ENCODE data around the gene CAPZA1. TPM values are rescaled to one million over a fixed set of nuclear protein-coding genes. Genes with fewer than 3 reads are reported as not detected.

Gene CAPZA1
- total and polyA plus RNA-seq, 2 donors (not counting 1 experiment from before 2014, with no cell fraction given), result 201 to 262 TPM

GRCh38 chr1:112589766-112590165 is 29.9 kb upstream of the CAPZA1 start:
- H3K9me3 ChIP-seq (ENCODE audit: control insufficient read depth, insufficient read depth, low read depth, low read length), result no peaks in the 10 kb centered on the region
- H3K9ac ChIP-seq (ENCODE audit: insufficient read depth, low read length), result no peak overlapping the region
- TF ChIP-seq CTCF (conservative IDR thresholded peaks at IDR 0.05 in 1 of 2, IDR thresholded peaks at IDR 0.05 in 1 of 2; ENCODE audit: low read depth in 1 of 2, low read length in 2 of 2) (no peak), EZH2 (IDR thresholded peaks at IDR 0.05; ENCODE audit: low read length, missing control alignments) (no peak)
- H3K4me3 ChIP-seq (replicated peaks in 1 of 4; ENCODE audit: control extremely low read depth in 1 of 4, insufficient read depth in 1 of 4, low read depth in 3 of 4, low read length in 4 of 4), result no peak overlapping the region
- H4K20me1 ChIP-seq (ENCODE audit: control insufficient read depth, extremely low read depth, insufficient read depth, low read length), result no peaks in the 10 kb centered on the region
- no peak overlapping the region for H3K4me2 ChIP-seq (ENCODE audit: extremely low read depth, insufficient read depth, low read length)
- H3K4me1 ChIP-seq (ENCODE audit: control insufficient read depth, extremely low read depth, insufficient read depth, low read length), result no peaks in the 10 kb centered on the region
- no peaks in the 10 kb centered on the region for H3K36me3 ChIP-seq (ENCODE audit: control insufficient read depth, insufficient read depth, low read length)
- H3K79me2 ChIP-seq (ENCODE audit: control insufficient read depth, insufficient read depth, low read length), result no peaks in the 10 kb centered on the region
- H3K27me3 ChIP-seq (ENCODE audit: control insufficient read depth, insufficient read depth, low read length), result no peaks in the 10 kb centered on the region
- H2AFZ ChIP-seq (ENCODE audit: low read length), result no peak overlapping the region
- DNase-seq (ENCODE audit: low read depth in 2 of 2), result no peak
- no peak overlapping the region for H3K27ac ChIP-seq (ENCODE audit: insufficient read depth, low read length)

- no peak overlapping the region for H3K4me3 ChIP-seq (replicated peaks in 1 of 4; ENCODE audit: control extremely low read depth in 1 of 4, insufficient read depth in 1 of 4, low read depth in 3 of 4, low read length in 4 of 4)
- no peaks in the 10 kb centered on the region for H3K79me2 ChIP-seq (ENCODE audit: control insufficient read depth, insufficient read depth, low read length)
- no peak overlapping the region for H2AFZ ChIP-seq (ENCODE audit: low read length)
- TF ChIP-seq EZH2 (IDR thresholded peaks at IDR 0.05; ENCODE audit: low read length, missing control alignments) (no peak), CTCF (conservative IDR thresholded peaks at IDR 0.05 in 1 of 2, IDR thresholded peaks at IDR 0.05 in 1 of 2; ENCODE audit: low read depth in 1 of 2, low read length in 2 of 2) (no peak)
- DNase-seq (ENCODE audit: low read depth in 2 of 2), result no peak
- H3K9me3 ChIP-seq (ENCODE audit: control insufficient read depth, insufficient read depth, low read depth, low read length), result no peaks in the 10 kb centered on the region
- H3K4me1 ChIP-seq (ENCODE audit: control insufficient read depth, extremely low read depth, insufficient read depth, low read length), result no peaks in the 10 kb centered on the region
- H4K20me1 ChIP-seq (ENCODE audit: control insufficient read depth, extremely low read depth, insufficient read depth, low read length), result no peaks in the 10 kb centered on the region
- no peak overlapping the region for H3K4me2 ChIP-seq (ENCODE audit: extremely low read depth, insufficient read depth, low read length)
- H3K9ac ChIP-seq (ENCODE audit: insufficient read depth, low read length), result no peak overlapping the region
- no peaks in the 10 kb centered on the region for H3K36me3 ChIP-seq (ENCODE audit: control insufficient read depth, insufficient read depth, low read length)
- H3K27me3 ChIP-seq (ENCODE audit: control insufficient read depth, insufficient read depth, low read length), result no peaks in the 10 kb centered on the region
- H3K27ac ChIP-seq (ENCODE audit: insufficient read depth, low read length), result no peak overlapping the region
Observed at GRCh38 chr1:112594208-112594876, 25.3 kb upstream of the CAPZA1 start.

- Histone ChIP-seq H3K79me2 (ENCODE audit: control insufficient read depth, insufficient read depth, low read length) (no peaks in the 10 kb centered on the region), H3K4me3 (replicated peaks in 1 of 4; ENCODE audit: control extremely low read depth in 1 of 4, insufficient read depth in 1 of 4, low read depth in 3 of 4, low read length in 4 of 4) (no peak overlapping the region), H3K9ac (ENCODE audit: insufficient read depth, low read length) (no peak overlapping the region), H3K27ac (ENCODE audit: insufficient read depth, low read length) (no peak overlapping the region), H3K9me3 (ENCODE audit: control insufficient read depth, insufficient read depth, low read depth, low read length) (no peaks in the 10 kb centered on the region), H2AFZ (ENCODE audit: low read length) (no peak overlapping the region), H3K27me3 (ENCODE audit: control insufficient read depth, insufficient read depth, low read length) (no peaks in the 10 kb centered on the region), H3K4me1 (ENCODE audit: control insufficient read depth, extremely low read depth, insufficient read depth, low read length) (no peaks in the 10 kb centered on the region), H3K4me2 (ENCODE audit: extremely low read depth, insufficient read depth, low read length) (no peak overlapping the region), H4K20me1 (ENCODE audit: control insufficient read depth, extremely low read depth, insufficient read depth, low read length) (no peaks in the 10 kb centered on the region), H3K36me3 (ENCODE audit: control insufficient read depth, insufficient read depth, low read length) (no peaks in the 10 kb centered on the region)
- TF ChIP-seq EZH2 (IDR thresholded peaks at IDR 0.05; ENCODE audit: low read length, missing control alignments) (no peak), CTCF (conservative IDR thresholded peaks at IDR 0.05 in 1 of 2, IDR thresholded peaks at IDR 0.05 in 1 of 2; ENCODE audit: low read depth in 1 of 2, low read length in 2 of 2) (no peak)
- DNase-seq (ENCODE audit: low read depth in 2 of 2), result no peak
Observed at GRCh38 chr1:112599477-112599876, 20.2 kb upstream of the CAPZA1 start.
